Measurements from ENCODE around the gene PHETA1.
A peak's percentile ranks its signal among the peaks of the same experiment; 100 is the strongest.

PHETA1 gene

GRCh38 chr12:111408686-111409402 is 39.9 kb upstream of the PHETA1 start:
- peak overlapping the region; percentile 84 for H3K4me3 ChIP-seq (ENCODE audit: low read depth, low read length)
- no peak for TF ChIP-seq CTCF (IDR thresholded peaks at IDR 0.05; ENCODE audit: insufficient read depth, low read depth, low read length, missing control alignments)
- DNase-seq (ENCODE audit: low read depth) = no peak

- peak overlapping the region; percentile 84 for H3K4me3 ChIP-seq (ENCODE audit: low read depth, low read length)
- no peak for TF ChIP-seq CTCF (IDR thresholded peaks at IDR 0.05; ENCODE audit: insufficient read depth, low read depth, low read length, missing control alignments)
- DNase-seq (ENCODE audit: low read depth) = no peak
These were observed 39.2 kb upstream of the PHETA1 start for GRCh38 chr12:111408116-111408440.

DNA sequence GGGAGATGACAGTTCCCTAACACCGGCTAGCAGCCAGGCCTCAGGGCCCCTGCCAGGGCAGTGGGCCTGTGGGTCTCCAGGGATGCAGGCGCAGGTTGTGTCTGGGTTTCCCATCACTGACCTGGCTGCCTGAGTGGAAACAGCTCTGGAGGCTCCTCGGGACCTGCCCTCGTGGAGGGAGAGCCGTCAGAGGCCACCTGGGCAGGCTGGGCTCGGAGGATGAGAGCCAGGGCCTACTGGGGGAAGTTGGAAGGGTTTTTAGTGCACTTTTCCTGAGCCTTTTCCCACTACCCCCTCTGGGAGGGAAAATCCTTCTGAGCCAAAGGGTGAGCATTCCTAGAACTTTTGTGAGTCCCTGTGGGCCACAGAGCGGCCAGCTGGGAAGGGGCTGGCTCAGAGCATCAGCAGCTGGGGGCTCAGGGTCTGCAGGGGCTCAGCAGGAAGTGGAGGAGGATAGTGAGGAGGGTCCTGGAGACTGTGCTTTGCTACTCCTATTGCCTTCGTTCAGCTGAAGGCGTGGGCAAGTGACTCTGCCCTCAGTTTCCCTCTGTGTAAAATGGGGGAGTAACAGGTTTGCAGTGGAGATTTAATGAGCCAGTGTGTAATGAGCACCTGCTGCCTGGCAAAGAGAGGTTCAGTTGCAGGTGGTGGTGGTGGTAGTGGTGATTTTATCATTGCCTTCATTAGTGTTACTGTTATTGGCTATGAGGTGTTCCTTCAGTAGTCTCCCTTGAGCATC is 38.7 kb upstream of the PHETA1 start:
- no peak for DNase-seq (ENCODE audit: low read depth)
- H3K4me3 ChIP-seq (ENCODE audit: low read depth, low read length) = peak overlapping the region; percentile 84
- TF ChIP-seq CTCF (IDR thresholded peaks at IDR 0.05; ENCODE audit: insufficient read depth, low read depth, low read length, missing control alignments) = no peak

DNA sequence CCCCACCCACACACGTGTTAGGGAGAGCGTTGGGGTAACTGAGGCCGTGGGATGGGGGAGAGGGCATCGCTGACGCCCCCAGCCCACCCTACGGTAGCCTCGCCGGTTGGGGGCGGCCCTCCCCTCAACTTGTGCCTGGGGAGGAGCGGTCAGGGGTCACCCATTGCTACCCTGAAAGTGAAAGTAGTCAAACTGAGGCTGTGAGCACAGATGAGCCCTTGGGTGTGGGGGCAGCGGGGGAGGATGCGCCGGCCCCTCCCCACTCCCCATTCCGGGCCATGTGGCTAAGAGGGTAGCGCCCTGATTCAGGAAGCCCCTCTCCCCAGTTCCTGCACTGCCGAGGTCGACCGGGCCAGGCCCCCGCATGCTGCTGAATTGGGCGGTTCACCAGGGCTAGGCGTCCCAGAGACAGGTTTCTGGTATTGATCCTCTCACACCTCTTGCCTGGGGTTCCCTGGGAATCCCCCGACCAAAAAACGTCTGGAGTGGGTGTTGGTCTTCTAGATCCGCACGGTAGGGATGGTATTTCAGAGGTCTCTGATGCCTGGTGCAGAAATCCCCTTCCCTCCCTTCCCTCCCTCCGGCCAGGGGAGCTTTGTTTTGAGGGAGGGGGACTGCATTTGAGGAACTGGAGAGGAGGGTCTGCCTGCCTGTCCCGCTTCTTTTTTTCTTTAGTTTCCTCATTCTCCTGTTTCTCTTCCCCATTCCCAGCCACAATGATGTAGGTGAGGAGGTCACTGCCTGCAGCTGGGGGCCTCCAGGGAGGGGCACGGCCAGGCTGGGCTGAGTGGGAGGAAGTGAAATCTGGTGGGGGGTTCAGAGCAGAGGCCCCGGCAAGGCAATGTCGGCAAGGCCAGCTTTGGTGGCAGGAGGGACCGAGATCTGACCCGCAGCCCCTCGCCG is 37.8 kb upstream of the PHETA1 start:
- peak; percentile 63 for DNase-seq (ENCODE audit: low read depth)
- H3K4me3 ChIP-seq (ENCODE audit: low read depth, low read length) = peak overlapping the region; percentile 84
- TF ChIP-seq CTCF (IDR thresholded peaks at IDR 0.05; ENCODE audit: insufficient read depth, low read depth, low read length, missing control alignments) = no peak

GRCh38 chr12:111405859-111406473 is 37.1 kb upstream of the PHETA1 start, which contains the start of gene SH2B3:
SH2B3 (plus strand) TSS chr12:111405923; CDS start chr12:111418146, 12,223 bp downstream.
- DNase-seq (ENCODE audit: low read depth) = no peak
- no peak for TF ChIP-seq CTCF (IDR thresholded peaks at IDR 0.05; ENCODE audit: insufficient read depth, low read depth, low read length, missing control alignments)
- H3K4me3 ChIP-seq (ENCODE audit: low read depth, low read length) = peak within 1 kb of the TSS; percentile 84

GRCh38 chr12:111405149-111405858 is 36.4 kb upstream of the PHETA1 start:
- H3K4me3 ChIP-seq (ENCODE audit: low read depth, low read length) = peak overlapping the region; percentile 83
- peak; percentile 70 for TF ChIP-seq CTCF (IDR thresholded peaks at IDR 0.05; ENCODE audit: insufficient read depth, low read depth, low read length, missing control alignments)
- peak; percentile 99 for DNase-seq (ENCODE audit: low read depth)

Measured in GM12865 (cell line).